HEK293 (cell line): ENCODE data around the gene GNG5.

ENCODE experiments used
- CTCF ChIA-PET: fragments of 350-600 bp; formaldehyde crosslinking; extraction: SDS; loops from one replicate; lab custom pipeline; 2021; ENCODE audit warnings: antibody characterized with exemption; lab: Yijun Ruan, JAX
- POLR2A ChIA-PET: fragments of 300-600 bp; formaldehyde crosslinking; extraction: SDS; loops from one replicate; lab custom pipeline; 2020; ENCODE audit warnings: antibody characterized with exemption, inconsistent platforms; lab: Yijun Ruan, JAX
- H3K27ac ChIP-seq: fragments of 200-500 bp; sonication (Bioruptor generic); 2 replicates; pipeline ENCODE4 v1.5.1; 2014; ENCODE audit warnings: low read depth, low read length, control low read depth, inconsistent platforms; ENCODE audit errors: extremely low read depth
- H3K36me3 ChIP-seq, 2 experiments: fragments of 200-500 bp in 1 of 2; sonication (Bioruptor generic) in 1 of 2; 1 replicate in 1 of 2; 2 replicates in 1 of 2; pipeline ENCODE4 v1.5.1; 2014 to 2017; ENCODE audit warnings: inconsistent platforms in 2 of 2, low read length in 2 of 2; ENCODE audit not compliant: control insufficient read depth in 2 of 2, insufficient read depth in 1 of 2
- H3K4me1 ChIP-seq: fragments of 200-500 bp; sonication (Bioruptor generic); 2 replicates; pipeline ENCODE4 v1.5.1; 2014; ENCODE audit warnings: mild to moderate bottlenecking, low read length, inconsistent platforms; ENCODE audit not compliant: control insufficient read depth, insufficient read depth
- H3K4me3 ChIP-seq: 2 replicates; pipeline ENCODE4 v1.5.1; 2011; ENCODE audit warnings: low read depth, mild to moderate bottlenecking, control low read depth, low read length, moderate library complexity
- H3K9me3 ChIP-seq: fragments of 200-500 bp; sonication (Bioruptor generic); 2 replicates; pipeline ENCODE4 v1.5.1; 2014; ENCODE audit warnings: low read depth, low read length, inconsistent platforms; ENCODE audit not compliant: control insufficient read depth, insufficient read depth
- BCL11A ChIP-seq: fragments of 450-650 bp; formaldehyde crosslinking; IDR thresholded peaks from 2 replicates; pipeline ENCODE4 v1.5.1; 2016; ENCODE audit warnings: low read depth, missing biosample characterization, missing genetic modification characterization
- EGR2 ChIP-seq: fragments of 450-650 bp; formaldehyde crosslinking; IDR thresholded peaks from 2 replicates; pipeline ENCODE4 v1.5.1; 2016; ENCODE audit warnings: low read depth, missing biosample characterization, missing genetic modification characterization
- GLIS2 ChIP-seq: fragments of 450-650 bp; formaldehyde crosslinking; IDR thresholded peaks from 2 replicates; pipeline ENCODE4 v1.5.1; 2016; ENCODE audit warnings: missing biosample characterization, missing genetic modification characterization
- HIC1 ChIP-seq: fragments of 450-650 bp; formaldehyde crosslinking; IDR thresholded peaks from 2 replicates; pipeline ENCODE4 v1.5.1; 2016; ENCODE audit warnings: missing biosample characterization, missing genetic modification characterization
- KLF7 ChIP-seq: fragments of 450-650 bp; formaldehyde crosslinking; IDR thresholded peaks from 2 replicates; pipeline ENCODE4 v1.5.1; 2016; ENCODE audit warnings: missing biosample characterization, missing genetic modification characterization, borderline replicate concordance
- KLF9 ChIP-seq: fragments of 450-650 bp; formaldehyde crosslinking; IDR thresholded peaks from 2 replicates; pipeline ENCODE4 v1.5.1; 2016; ENCODE audit warnings: missing biosample characterization, missing genetic modification characterization, low read depth
- PRDM6 ChIP-seq: fragments of 450-650 bp; formaldehyde crosslinking; IDR thresholded peaks from 2 replicates; pipeline ENCODE4 v1.5.1; 2017; ENCODE audit warnings: missing biosample characterization, missing genetic modification characterization
- TRIM28 ChIP-seq: IDR thresholded peaks from 2 replicates; pipeline ENCODE4 v1.6.1; 2011; ENCODE audit warnings: low read length, control low read depth, borderline replicate concordance
- ZNF121 ChIP-seq: fragments of 450-650 bp; formaldehyde crosslinking; IDR thresholded peaks from 2 replicates; pipeline ENCODE4 v1.5.1; 2016; ENCODE audit warnings: missing biosample characterization, missing genetic modification characterization
- ZNF138 ChIP-seq: fragments of 450-650 bp; formaldehyde crosslinking; IDR thresholded peaks from 2 replicates; pipeline ENCODE4 v1.5.1; 2016; ENCODE audit warnings: missing biosample characterization, missing genetic modification characterization, borderline replicate concordance
- ZNF155 ChIP-seq: fragments of 450-650 bp; formaldehyde crosslinking; IDR thresholded peaks from 2 replicates; pipeline ENCODE4 v1.5.1; 2016; ENCODE audit warnings: missing biosample characterization, missing genetic modification characterization
- ZNF157 ChIP-seq: fragments of 450-650 bp; formaldehyde crosslinking; IDR thresholded peaks from 2 replicates; pipeline ENCODE4 v1.5.1; 2016; ENCODE audit warnings: missing biosample characterization, missing genetic modification characterization
- ZNF18 ChIP-seq: fragments of 450-650 bp; formaldehyde crosslinking; IDR thresholded peaks from 2 replicates; pipeline ENCODE4 v1.5.1; 2016; ENCODE audit warnings: missing biosample characterization, missing genetic modification characterization
- ZNF202 ChIP-seq: fragments of 450-650 bp; formaldehyde crosslinking; IDR thresholded peaks from 2 replicates; pipeline ENCODE4 v1.5.1; 2016; ENCODE audit warnings: missing biosample characterization, missing genetic modification characterization, borderline replicate concordance
- ZNF221 ChIP-seq: fragments of 450-650 bp; formaldehyde crosslinking; IDR thresholded peaks from 2 replicates; pipeline ENCODE4 v1.5.1; 2017; ENCODE audit warnings: missing biosample characterization, missing genetic modification characterization, borderline replicate concordance
- ZNF292 ChIP-seq: fragments of 450-650 bp; formaldehyde crosslinking; IDR thresholded peaks from 2 replicates; pipeline ENCODE4 v1.5.1; 2016; ENCODE audit warnings: low read depth, missing biosample characterization, missing genetic modification characterization, borderline replicate concordance
- ZNF341 ChIP-seq: fragments of 450-650 bp; formaldehyde crosslinking; IDR thresholded peaks from 2 replicates; pipeline ENCODE4; 2016; ENCODE audit warnings: low read depth, missing biosample characterization, missing genetic modification characterization
- ZNF37A ChIP-seq: fragments of 450-650 bp; IDR thresholded peaks from 2 replicates; pipeline ENCODE4 v1.5.1; 2018; ENCODE audit warnings: missing biosample characterization, missing genetic modification characterization
- ZNF449 ChIP-seq: fragments of 450-650 bp; formaldehyde crosslinking; IDR thresholded peaks from 2 replicates; pipeline ENCODE4 v1.5.1; 2017; ENCODE audit warnings: missing biosample characterization, mild to moderate bottlenecking, missing genetic modification characterization, moderate library complexity
- ZNF521 ChIP-seq: fragments of 450-650 bp; formaldehyde crosslinking; IDR thresholded peaks from 2 replicates; pipeline ENCODE4 v1.5.1; 2017; ENCODE audit warnings: missing biosample characterization, mild to moderate bottlenecking, missing genetic modification characterization
- ZNF529 ChIP-seq: fragments of 450-650 bp; formaldehyde crosslinking; IDR thresholded peaks from 2 replicates; pipeline ENCODE4 v1.5.1; 2017; ENCODE audit warnings: missing genetic modification characterization, missing biosample characterization; ENCODE audit not compliant: insufficient replicate concordance
- ZNF548 ChIP-seq: fragments of 450-650 bp; formaldehyde crosslinking; IDR thresholded peaks from 2 replicates; pipeline ENCODE4 v1.5.1; 2016; ENCODE audit warnings: missing biosample characterization, missing genetic modification characterization
- ZNF624 ChIP-seq: fragments of 450-650 bp; formaldehyde crosslinking; IDR thresholded peaks from 2 replicates; pipeline ENCODE4 v1.5.1; 2017; ENCODE audit warnings: missing biosample characterization, missing genetic modification characterization

Gene GNG5

GRCh38 chr1:84467298-84467697 lies 39.1 kb downstream of the GNG5 start:
- TF ChIP-seq ZNF221 (tag by site-specific recombination) (no peak), BCL11A (no peak), ZNF157 (tag by site-specific recombination) (no peak), EGR2 (no peak)
- Histone ChIP-seq H3K36me3 (no peaks in the 10 kb centered on the region), H3K4me1 (no peaks in the 10 kb centered on the region), H3K9me3 (no peaks in the 10 kb centered on the region), H3K4me3 (no peak overlapping the region), H3K27ac (no peak overlapping the region)
- ChIA-PET CTCF (no interaction called here), POLR2A (no interaction called here)

- POLR2A ChIA-PET, result no interaction called here
- no peak for TF ChIP-seq ZNF138 (tag by site-specific recombination)
- TF ChIP-seq ZNF37A (tag by site-specific recombination), result no peak
- TF ChIP-seq ZNF521, result no peak
- TF ChIP-seq ZNF624 (tag by site-specific recombination), result no peak
- no peak for TF ChIP-seq ZNF449 (tag by site-specific recombination)
- TF ChIP-seq PRDM6 (tag by site-specific recombination), result no peak
- no peak for TF ChIP-seq ZNF548 (tag by site-specific recombination)
- TF ChIP-seq TRIM28, result no peak
- no peak for TF ChIP-seq ZNF121 (tag by site-specific recombination)
- no peak for TF ChIP-seq ZNF292 (tag by site-specific recombination)
- no peak for TF ChIP-seq KLF7 (tag by site-specific recombination)
- no peak for TF ChIP-seq ZNF341 (tag by site-specific recombination)
- TF ChIP-seq ZNF18 (tag by site-specific recombination), result no peak
- no peak for TF ChIP-seq HIC1 (tag by site-specific recombination)
- no peak for TF ChIP-seq ZNF202 (tag by site-specific recombination)
- no peak for TF ChIP-seq KLF9 (tag by site-specific recombination)
- TF ChIP-seq ZNF155 (tag by site-specific recombination), result no peak
- no peak for TF ChIP-seq GLIS2 (tag by site-specific recombination)
- TF ChIP-seq ZNF529 (tag by site-specific recombination), result no peak
Observed at GRCh38 chr1:84462118-84462517, 44.3 kb downstream of the GNG5 start.

More at GRCh38 chr1:84462118-84462517, 44.3 kb downstream of the GNG5 start:
- Histone ChIP-seq H3K36me3 (no peaks in the 10 kb centered on the region), H3K4me3 (no peak overlapping the region), H3K9me3 (no peaks in the 10 kb centered on the region), H3K4me1 (no peaks in the 10 kb centered on the region), H3K27ac (no peak overlapping the region)
- CTCF ChIA-PET, result no interaction called here
